DND-41 (cell line): ENCODE measurements around the gene RNASE7.

Experiments used
- ATAC-seq: fragments of 200-7000 bp; cut with Tn5 transposase; 3 replicates; pipeline ENCODE4 v1.9.1; 2021; ENCODE audit warnings: low read depth; ENCODE audit not compliant: insufficient read depth
- DNase-seq: peaks from one replicate; pipeline ENCODE4 v3.0.0-alpha.2; 2020
- H2AFZ ChIP-seq: 2 replicates; pipeline ENCODE4 v1.6.0; 2012; ENCODE audit warnings: low read depth, low read length
- H3K27ac ChIP-seq: 2 replicates; pipeline ENCODE4 v1.5.1; 2012; ENCODE audit warnings: low read length, inconsistent platforms
- H3K27me3 ChIP-seq: fragments of 200-600 bp; sonication (generic); 2 replicates; pipeline ENCODE4 v1.6.0; 2012; ENCODE audit warnings: low read length, mild to moderate bottlenecking, inconsistent platforms; ENCODE audit not compliant: insufficient read depth, poor library complexity
- H3K36me3 ChIP-seq: 2 replicates; pipeline ENCODE4 v1.5.1; 2012; ENCODE audit warnings: low read length, inconsistent platforms; ENCODE audit not compliant: insufficient read depth
- H3K4me1 ChIP-seq: 2 replicates; pipeline ENCODE4 v1.5.1; 2012; ENCODE audit warnings: mild to moderate bottlenecking, low read length; ENCODE audit not compliant: insufficient read depth
- H3K4me2 ChIP-seq: 2 replicates; pipeline ENCODE4 v1.6.0; 2012; ENCODE audit warnings: mild to moderate bottlenecking, moderate library complexity, low read length, inconsistent platforms; ENCODE audit not compliant: insufficient read depth
- H3K4me3 ChIP-seq, 2 experiments: fragments of 200-600 bp in 1 of 2; shearing (Covaris generic) in 1 of 2; 2 replicates each; pipeline ENCODE4 v1.5.1; 2012 to 2016; ENCODE audit warnings: inconsistent platforms in 2 of 2, low read length in 2 of 2, mild to moderate bottlenecking in 2 of 2, low read depth in 1 of 2, moderate library complexity in 1 of 2
- H3K79me2 ChIP-seq: 2 replicates; pipeline ENCODE4 v1.6.0; 2012; ENCODE audit warnings: low read length, inconsistent platforms; ENCODE audit not compliant: insufficient read depth
- H3K9ac ChIP-seq: 2 replicates; pipeline ENCODE4 v1.6.0; 2012; ENCODE audit warnings: low read depth, mild to moderate bottlenecking, inconsistent platforms, low read length, moderate library complexity
- H3K9me3 ChIP-seq: 2 replicates; pipeline ENCODE4 v1.5.1; 2012; ENCODE audit warnings: low read length, moderate library complexity, mild to moderate bottlenecking, inconsistent platforms; ENCODE audit not compliant: insufficient read depth, severe bottlenecking
- H4K20me1 ChIP-seq: 2 replicates; pipeline ENCODE4 v1.6.0; 2012; ENCODE audit warnings: low read length; ENCODE audit not compliant: insufficient read depth
- CTCF ChIP-seq: IDR thresholded peaks from 2 replicates; pipeline ENCODE4 v1.5.1; 2012; ENCODE audit warnings: borderline replicate concordance, low read length, moderate library complexity, mild to moderate bottlenecking; ENCODE audit not compliant: poor library complexity, severe bottlenecking; ENCODE audit errors: extremely low read depth
- EZH2 ChIP-seq: IDR thresholded peaks from 3 replicates; pipeline ENCODE4 v1.6.1; 2012; ENCODE audit warnings: borderline replicate concordance, low read depth, mild to moderate bottlenecking, moderate library complexity, low read length, inconsistent platforms; ENCODE audit not compliant: severe bottlenecking

RNASE7 gene

GRCh38 chr14:21023817-21024584 is 18.2 kb upstream of the RNASE7 start:
- Histone ChIP-seq H3K4me3 (peak overlapping the region; percentile 9 to 66; a peak in 2 of 4 replicates), H3K4me1 (peaks cover 17% of the 10 kb centered on the region), H3K4me2 (peak overlapping the region; percentile 98), H2AFZ (peak overlapping the region; percentile 77), H3K9me3 (no peaks in the 10 kb centered on the region), H3K79me2 (no peaks in the 10 kb centered on the region), H3K27me3 (no peaks in the 10 kb centered on the region), H3K27ac (no peak overlapping the region), H4K20me1 (no peaks in the 10 kb centered on the region), H3K36me3 (no peaks in the 10 kb centered on the region), H3K9ac (peak overlapping the region; percentile 61)
- no peak for ATAC-seq
- TF ChIP-seq EZH2: no peak
- TF ChIP-seq CTCF: no peak
- DNase-seq: no peak

DNA sequence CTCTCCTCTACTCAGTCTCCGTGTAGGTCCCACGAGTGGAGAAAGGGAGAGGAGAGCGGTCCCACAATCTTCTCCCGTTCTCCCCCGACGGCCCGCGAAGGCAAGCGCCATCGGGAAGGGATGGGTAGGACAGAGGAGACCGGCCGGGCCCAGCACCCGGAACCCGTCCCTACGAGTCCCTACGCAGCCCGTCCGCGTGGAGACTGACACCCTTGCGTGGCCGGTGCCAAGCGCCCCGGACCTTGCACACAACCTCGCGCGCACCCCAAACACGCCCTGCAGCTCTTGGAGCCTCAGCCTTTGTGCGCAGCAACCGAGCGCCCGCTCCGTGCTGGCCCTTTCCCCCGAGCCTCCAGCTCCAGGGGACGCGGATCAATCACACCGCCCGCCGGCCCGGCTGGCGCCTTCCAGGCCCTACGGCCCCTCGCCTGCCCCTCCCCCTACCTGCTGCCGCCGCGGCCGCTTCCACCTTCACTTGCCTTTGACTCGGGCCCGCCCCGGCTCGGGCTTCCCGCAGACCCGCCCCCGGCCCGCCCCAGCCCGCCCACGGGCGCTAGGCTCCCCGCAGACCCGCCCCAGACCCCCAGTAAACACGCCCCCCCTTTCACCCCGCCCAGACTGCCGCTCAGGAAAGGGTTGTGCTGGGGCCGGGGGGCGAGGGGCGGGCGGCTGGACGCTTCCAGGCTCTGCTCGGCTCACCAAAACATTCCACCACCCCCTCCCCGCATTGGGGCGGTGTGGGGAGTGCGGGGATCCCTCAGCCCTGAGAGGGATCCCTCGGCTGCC is 17.4 kb upstream of the RNASE7 start, which contains the start of gene NDRG2:
TSS of gene NDRG2 (minus strand) at position 477 of the 786 bp plus-strand sequence. CDS start 1,746 bp downstream, outside the sequence.
- DNase-seq: peak; percentile 82
- Histone ChIP-seq H3K9ac (peak within 1 kb of the TSS; percentile 61), H3K79me2 (no peaks in the 10 kb centered on the region), H3K9me3 (no peaks in the 10 kb centered on the region), H3K4me1 (peaks cover 17% of the 10 kb centered on the region), H3K27ac (peak within 1 kb of the TSS; percentile 50), H3K4me2 (peak within 1 kb of the TSS; percentile 98), H2AFZ (peak within 1 kb of the TSS; percentile 91), H3K27me3 (no peaks in the 10 kb centered on the region), H3K36me3 (no peaks in the 10 kb centered on the region), H4K20me1 (no peaks in the 10 kb centered on the region), H3K4me3 (peak within 1 kb of the TSS; percentile 9 to 69; a peak in 3 of 4 replicates)
- peak; percentile 95 for ATAC-seq
- no peak for TF ChIP-seq EZH2
- no peak for TF ChIP-seq CTCF

GRCh38 chr14:21025371-21026273 is 16.5 kb upstream of the RNASE7 start:
- Histone ChIP-seq H3K4me1 (peaks cover 17% of the 10 kb centered on the region), H4K20me1 (no peaks in the 10 kb centered on the region), H3K27ac (peak overlapping the region; percentile 48; the same call in 1 of the 2 replicates), H3K9me3 (no peaks in the 10 kb centered on the region), H2AFZ (peak overlapping the region; percentile 91), H3K79me2 (no peaks in the 10 kb centered on the region), H3K4me2 (peak overlapping the region; percentile 98), H3K4me3 (peak overlapping the region; percentile 9 to 69; a peak in 3 of 4 replicates), H3K9ac (peak overlapping the region; percentile 58), H3K36me3 (no peaks in the 10 kb centered on the region), H3K27me3 (peaks cover 3% of the 10 kb centered on the region)
- ATAC-seq: no peak; the same call in 2 of the 3 replicates
- DNase-seq: no peak
- TF ChIP-seq EZH2: no peak
- TF ChIP-seq CTCF: no peak
